Stomach (tissue), 4 donors: ENCODE measurements around the gene SHISA4.

Experiments used
- CTCF ChIP-seq, 7 experiments: fragments of 450-650 bp in 4 of 7; fragments of 200-600 bp in 3 of 7; sonication (generic) in 3 of 7; IDR thresholded peaks; one replicate each; pipeline ENCODE4 v1.5.1; 2016 to 2019; ENCODE audit warnings: antibody characterized with exemption in 7 of 7, control low read depth in 2 of 7, mild to moderate bottlenecking in 1 of 7
- POLR2AphosphoS5 ChIP-seq, 3 donors: sonication (generic); formaldehyde crosslinking; IDR thresholded peaks; one replicate each; pipeline ENCODE4 v1.6.1; 2016; ENCODE audit warnings: antibody characterized with exemption in 3 of 3

- TF ChIP-seq CTCF (IDR thresholded peaks at IDR 0.05) (no peak), POLR2AphosphoS5 (IDR thresholded peaks at IDR 0.05) (no peak)
These were observed 2.4 kb upstream of the SHISA4 start for GRCh38 chr1:201886103-201886885.
